ENCODE results near the gene GJD3. TPM values are rescaled to one million over a fixed set of nuclear protein-coding genes. Genes with fewer than 3 reads are reported as not detected.

The GJD3 gene
- total RNA-seq, 1 experiment from 2014 or later: not detected

DNA sequence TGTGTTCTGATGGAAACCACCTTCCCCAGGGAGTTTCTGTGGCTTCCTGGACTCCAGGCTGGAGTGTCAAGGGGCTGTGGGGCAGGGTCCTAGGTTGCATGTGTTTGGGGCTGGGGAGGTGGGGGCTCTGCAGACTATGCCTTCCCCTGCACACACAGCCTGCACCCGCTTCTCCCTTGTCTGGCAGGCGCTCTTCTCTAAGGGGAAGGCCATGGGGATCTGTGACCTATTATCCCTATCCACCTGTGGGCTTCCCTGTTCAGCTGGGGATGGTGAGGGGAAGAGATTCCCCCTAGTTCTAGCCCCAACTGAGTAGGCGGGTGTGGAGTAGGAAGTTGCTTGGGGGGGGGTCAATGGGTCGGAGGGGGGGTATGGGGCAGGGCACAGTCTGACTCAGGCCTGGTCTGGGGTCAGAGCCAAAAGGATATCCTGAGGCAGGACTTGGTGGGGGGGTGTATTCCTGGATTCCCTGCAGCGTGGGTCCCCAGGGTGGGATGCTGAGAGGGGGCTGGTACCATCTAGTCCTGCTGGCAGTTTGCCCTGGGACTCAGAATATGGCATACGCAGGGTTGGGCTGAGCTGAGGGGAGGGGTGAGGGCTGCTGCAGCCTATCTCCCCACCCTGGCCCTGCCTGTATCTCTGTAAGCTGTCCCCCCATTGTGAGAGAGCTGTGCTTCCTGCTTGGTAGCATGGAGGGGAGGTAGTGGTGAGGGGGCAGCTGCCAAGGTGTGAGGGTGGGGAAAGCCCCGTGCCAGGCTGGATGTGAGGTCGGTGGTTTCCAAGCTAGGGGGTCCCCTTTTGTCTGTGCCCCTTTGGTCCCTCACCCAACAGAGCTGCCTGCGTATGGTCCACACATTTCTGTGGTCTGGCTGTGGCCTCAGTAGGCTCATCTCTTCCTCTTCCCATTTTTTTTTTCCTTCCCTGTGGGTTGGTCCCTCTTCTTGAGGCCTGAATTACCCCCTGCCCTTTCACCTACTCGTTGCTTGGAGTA lies 40.9 kb downstream of the GJD3 start:
- no peak for DNase-seq (ENCODE audit: low read depth)

DNA sequence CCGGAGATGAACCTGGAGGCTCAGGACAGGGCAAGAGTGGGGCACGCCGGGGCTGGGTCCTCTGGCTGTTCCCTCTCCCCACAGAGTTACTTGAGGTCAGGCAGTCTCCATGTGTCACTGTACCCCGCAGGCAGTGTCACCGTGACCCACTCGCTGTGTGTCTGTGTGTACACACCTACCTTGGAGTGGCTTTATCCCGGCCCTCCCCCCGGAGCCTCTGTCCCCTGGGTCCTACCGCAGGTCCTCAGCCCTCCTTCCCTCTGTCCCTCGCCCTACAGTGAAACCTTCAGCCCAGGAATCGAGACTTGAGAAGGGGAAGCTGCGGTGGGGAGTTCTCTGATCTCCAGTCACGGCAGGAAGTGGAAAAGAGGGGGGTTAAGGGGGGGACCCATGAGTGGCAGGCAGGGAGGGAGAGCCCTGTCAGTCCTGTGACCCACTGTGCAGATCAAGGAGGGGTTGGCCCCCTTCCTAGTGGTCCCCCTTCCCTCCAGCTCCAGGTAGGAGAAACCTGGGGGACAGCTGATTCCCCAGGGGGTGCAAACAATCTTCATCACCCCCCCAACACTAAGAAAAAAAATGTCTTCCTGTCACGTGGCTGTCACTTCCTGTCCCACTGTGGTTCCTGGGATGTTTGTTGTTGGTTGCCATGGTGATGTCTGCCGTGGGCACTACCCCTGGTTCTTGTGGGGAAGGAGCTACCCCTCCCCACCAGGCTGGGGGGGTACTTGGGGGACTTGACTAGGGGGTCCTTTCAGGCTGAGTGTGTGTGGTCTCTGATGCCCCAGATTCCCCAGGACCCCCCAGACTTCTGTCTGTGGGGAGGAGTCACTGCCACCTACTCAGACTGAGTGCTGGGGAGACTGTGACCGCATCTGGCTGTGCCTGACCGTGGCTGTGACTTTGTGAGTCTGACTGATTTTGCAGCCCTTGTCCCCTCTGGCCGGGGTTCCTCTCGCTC lies 41.9 kb downstream of the GJD3 start:
- DNase-seq (ENCODE audit: low read depth): peak; percentile 84

DNA sequence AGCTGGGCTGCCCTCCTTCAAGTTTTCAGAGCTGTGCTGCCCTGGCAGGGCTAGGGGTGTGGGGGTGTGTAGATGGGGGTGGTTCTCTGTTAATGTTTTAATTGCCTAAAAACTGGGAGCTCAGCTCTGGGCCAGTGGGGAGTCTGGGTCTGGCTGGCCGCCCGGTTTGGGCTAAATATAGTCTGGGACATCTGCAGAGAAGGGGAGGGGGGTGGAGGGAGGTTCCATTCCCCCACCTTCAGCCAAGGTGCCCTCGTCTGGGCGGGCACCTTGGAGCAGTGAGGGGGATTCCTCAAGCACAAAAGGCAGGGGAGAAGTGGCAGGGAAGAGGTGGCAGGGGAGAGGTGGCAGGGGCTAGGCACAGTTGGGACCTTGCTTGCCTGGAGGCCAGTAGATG lies 42.6 kb downstream of the GJD3 start:
- no peak for DNase-seq (ENCODE audit: low read depth)

- no peak for DNase-seq (ENCODE audit: low read depth)
These were observed 43.0 kb downstream of the GJD3 start for GRCh38 chr17:40321524-40321929.

- DNase-seq (ENCODE audit: low read depth): no peak
These were observed 43.6 kb downstream of the GJD3 start for GRCh38 chr17:40320756-40321523.

DNA sequence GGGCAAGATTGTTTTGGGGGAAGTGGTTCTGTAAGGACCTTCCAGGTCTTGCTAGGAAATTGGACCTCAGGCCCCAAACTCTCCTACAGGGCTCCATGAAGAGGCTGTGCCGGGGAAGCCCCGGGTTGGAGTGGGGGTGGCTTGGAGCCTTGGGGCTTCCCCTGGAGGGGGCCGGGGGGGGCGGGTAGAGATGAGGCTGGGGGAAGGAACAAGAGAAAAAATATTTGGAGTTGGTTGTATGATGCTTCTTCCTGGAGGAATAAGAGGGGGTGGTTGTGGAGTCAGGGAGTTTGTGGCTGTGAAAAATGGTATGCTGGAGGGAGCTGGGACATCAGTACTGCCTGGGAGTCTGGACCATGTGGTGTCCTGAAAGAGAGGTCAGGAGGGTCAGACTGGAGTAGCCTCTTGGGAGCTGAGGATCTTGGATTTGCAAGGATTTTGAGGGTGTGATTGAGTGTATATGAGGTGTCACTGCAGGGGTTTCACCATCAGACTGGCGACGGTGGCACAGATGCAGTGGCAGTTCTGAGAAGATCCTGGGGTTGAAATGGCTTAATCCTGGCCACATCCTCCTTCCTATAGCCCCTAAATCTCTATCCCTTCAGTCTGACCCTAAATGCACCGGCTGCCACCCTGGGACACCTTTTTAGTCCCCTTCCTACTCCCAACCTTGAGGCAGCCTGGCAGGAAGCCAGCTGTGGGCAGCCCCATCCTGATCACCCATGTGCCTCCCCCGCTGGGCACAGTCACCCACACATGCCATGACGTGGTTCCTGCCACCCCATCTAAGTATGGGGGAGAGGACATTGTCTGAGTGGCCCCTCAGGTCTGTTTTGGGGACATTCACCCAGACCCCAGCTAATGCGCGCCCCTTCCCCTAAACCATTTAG lies 44.6 kb downstream of the GJD3 start:
- DNase-seq (ENCODE audit: low read depth): no peak

GRCh38 chr17:40318830-40319391 lies 45.6 kb downstream of the GJD3 start:
- DNase-seq (ENCODE audit: low read depth): no peak

GRCh38 chr17:40317880-40318829 lies 46.4 kb downstream of the GJD3 start:
- peak; percentile 95 for DNase-seq (ENCODE audit: low read depth)

GRCh38 chr17:40317345-40317873 lies 47.1 kb downstream of the GJD3 start:
- peak; percentile 80 for DNase-seq (ENCODE audit: low read depth)

GRCh38 chr17:40316571-40317344 lies 47.8 kb downstream of the GJD3 start:
- DNase-seq (ENCODE audit: low read depth): peak; percentile 65

DNA sequence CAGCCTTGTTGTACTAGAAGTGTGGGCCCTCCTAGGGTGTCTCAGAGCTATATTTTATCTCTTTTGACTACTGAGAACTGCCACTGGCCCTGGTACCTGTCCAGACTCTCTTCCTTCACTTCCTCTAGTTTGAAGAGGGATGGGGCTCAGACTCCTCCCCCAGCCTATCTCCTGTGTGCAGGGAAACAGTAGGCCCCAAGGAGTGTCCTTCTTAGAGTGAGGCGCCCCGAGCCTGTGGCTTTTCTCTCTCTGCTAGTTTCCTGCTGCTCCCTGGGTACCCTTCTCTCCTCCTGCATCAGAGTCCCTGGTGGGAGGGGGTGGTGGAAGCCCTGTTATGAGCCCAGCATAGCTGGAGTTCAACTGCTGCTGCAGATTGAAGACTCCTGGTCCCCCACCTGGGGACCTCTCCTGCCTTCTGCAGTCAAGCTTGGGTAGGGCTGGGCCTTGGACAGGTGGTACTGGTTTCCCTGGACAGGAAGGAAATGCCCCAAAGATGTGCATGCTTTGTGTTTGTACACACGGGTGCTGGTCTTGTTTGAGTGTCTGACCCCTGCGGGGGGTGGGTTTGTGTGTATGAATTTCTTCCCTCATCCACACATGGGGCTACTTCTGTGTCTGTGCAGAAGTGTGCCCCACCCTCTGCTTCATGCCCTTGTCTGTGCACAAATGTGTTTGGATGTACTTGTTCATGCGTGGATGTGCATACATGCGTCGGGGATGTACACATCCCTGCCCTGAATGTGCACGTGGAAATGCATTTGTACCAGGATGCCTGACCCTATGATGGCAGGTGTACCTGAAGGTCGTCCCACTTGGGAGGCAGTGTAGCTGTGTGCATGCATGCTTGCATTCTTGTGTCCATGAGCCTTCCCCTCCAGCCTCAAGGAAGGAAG lies 48.6 kb downstream of the GJD3 start:
- no peak for DNase-seq (ENCODE audit: low read depth)

DNA sequence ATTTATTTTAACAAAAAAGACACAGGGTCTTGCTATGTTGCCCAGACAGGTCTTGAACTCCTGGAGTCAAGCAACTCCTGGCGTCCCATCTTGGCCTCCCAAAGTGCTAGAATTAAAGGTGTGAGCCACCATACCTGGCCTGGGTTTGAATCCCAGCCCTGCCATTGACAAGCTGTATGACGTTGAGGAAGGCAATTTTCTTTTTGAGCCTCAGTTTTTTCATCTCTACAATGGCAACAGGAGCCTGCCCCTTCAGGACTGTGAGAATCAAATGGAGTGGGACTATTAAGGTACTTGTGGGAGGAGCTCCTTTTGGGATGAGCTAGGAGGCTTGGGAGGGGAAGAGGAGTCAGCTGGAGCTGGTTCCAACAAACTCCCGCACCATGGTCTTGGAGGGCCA lies 49.3 kb downstream of the GJD3 start:
- no peak for DNase-seq (ENCODE audit: low read depth)

- DNase-seq (ENCODE audit: low read depth): peak; percentile 95
These were observed 50.0 kb downstream of the GJD3 start for GRCh38 chr17:40314584-40314956.

DNA sequence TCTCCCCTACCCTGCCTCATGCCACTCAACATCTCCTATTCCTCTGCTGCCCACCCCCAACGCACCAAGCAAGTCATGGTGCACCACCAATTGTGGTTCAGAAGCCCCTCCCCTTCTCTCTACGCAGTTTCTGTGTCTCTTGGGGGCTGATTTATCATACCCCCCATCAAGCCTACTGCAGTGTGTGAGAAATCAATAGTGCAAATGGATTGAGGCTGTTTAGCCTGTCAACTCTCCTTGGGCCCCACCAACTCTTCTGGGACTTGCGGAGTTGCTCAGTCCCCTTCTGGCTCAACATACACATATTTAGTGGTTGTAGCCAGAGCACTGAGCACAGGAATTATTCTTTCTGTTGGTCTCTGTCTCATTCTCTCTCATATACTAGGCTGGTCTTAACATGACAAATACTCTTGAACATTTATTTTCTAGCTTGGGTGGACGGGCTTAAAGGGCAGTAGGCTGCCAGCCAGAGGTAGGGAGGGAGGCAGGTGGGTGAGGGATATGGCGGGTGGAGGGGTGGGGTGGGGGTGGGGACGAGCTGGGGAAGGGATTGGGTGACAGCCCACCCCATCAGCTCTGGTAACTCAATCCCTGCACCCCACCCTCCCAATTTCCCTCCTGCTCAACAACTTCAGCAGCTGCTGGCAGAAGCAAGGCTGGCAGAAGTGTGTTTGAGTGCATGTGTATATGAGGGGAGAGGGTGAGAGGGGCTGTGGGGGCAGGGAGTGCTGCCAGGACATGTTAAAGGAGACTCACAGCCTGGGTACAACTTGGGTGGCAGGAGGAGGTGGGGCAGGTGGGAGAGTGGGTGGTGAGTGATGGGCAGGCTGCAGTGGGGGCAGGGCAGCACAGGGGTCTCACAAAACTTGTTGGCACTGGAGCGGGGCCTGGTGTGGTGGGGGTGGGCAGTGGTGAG lies 50.6 kb downstream of the GJD3 start:
- DNase-seq (ENCODE audit: low read depth): no peak
